HUES6 (cell line): Measurements from ENCODE around the gene CENPN.

Experiments used
- H3K27ac ChIP-seq: 2 replicates; pipeline ENCODE4 v1.7.0; 2013; ENCODE audit warnings: low read depth, mild to moderate bottlenecking, low read length, inconsistent platforms
- H3K27me3 ChIP-seq: 2 replicates; pipeline ENCODE4 v1.6.1; 2013; ENCODE audit warnings: low read length; ENCODE audit not compliant: control insufficient read depth, insufficient read depth
- H3K36me3 ChIP-seq: 2 replicates; pipeline ENCODE4 v1.6.1; 2013; ENCODE audit warnings: low read length; ENCODE audit not compliant: control insufficient read depth, insufficient read depth
- H3K4me1 ChIP-seq: 2 replicates; pipeline ENCODE4 v1.6.1; 2013; ENCODE audit warnings: low read length; ENCODE audit not compliant: control insufficient read depth, insufficient read depth
- H3K4me3 ChIP-seq: 2 replicates; pipeline ENCODE4 v1.5.1; 2013; ENCODE audit warnings: low read depth, low read length
- H3K9ac ChIP-seq: one replicate; pipeline ENCODE4 v1.6.1; 2013; ENCODE audit warnings: mild to moderate bottlenecking, low read length
- H3K9me3 ChIP-seq: 2 replicates; pipeline ENCODE4 v1.6.1; 2013; ENCODE audit warnings: low read depth, low read length; ENCODE audit not compliant: control insufficient read depth, insufficient read depth

The CENPN gene

GRCh38 chr16:81080233-81080632 is 73.2 kb downstream of the CENPN start:
- Histone ChIP-seq H3K4me3 (no peak overlapping the region), H3K4me1 (0 out of 2 replicates have a peak, but pooled peaks cover 4% of the 10 kb centered on the region), H3K27me3 (no peaks in the 10 kb centered on the region), H3K36me3 (peaks cover 17% of the 10 kb centered on the region), H3K27ac (no peak overlapping the region), H3K9me3 (no peaks in the 10 kb centered on the region), H3K9ac (no peak overlapping the region)

GRCh38 chr16:81081014-81081413 is 74.0 kb downstream of the CENPN start:
- Histone ChIP-seq H3K27ac (no peak overlapping the region), H3K4me1 (0 out of 2 replicates have a peak, but pooled peaks cover 4% of the 10 kb centered on the region), H3K9ac (no peak overlapping the region), H3K36me3 (peaks cover 20% of the 10 kb centered on the region), H3K9me3 (no peaks in the 10 kb centered on the region), H3K27me3 (no peaks in the 10 kb centered on the region), H3K4me3 (no peak overlapping the region)
